Measurements from ENCODE around the gene INHBE. TPM values are rescaled to one million over a fixed set of nuclear protein-coding genes. Genes with fewer than 3 reads are reported as not detected.

The INHBE gene
- total RNA-seq, 1 experiment from 2014 or later, result 13.9 TPM

- no TSS peak for BruUV-seq (replicated peaks)
- ChIA-PET POLR2A (no interaction called here), CTCF (no interaction called here)
- intact Hi-C loops (cut with micrococcal nuclease; ENCODE audit: unreplicated experiment), result no loop called here
- no peaks in the 10 kb centered on the region for H3K36me3 Mint-ChIP-seq (ENCODE audit: insufficient read depth, unreplicated experiment)
- DNase-seq, result no peak
- H3K9me3 Mint-ChIP-seq (ENCODE audit: unreplicated experiment), result no peaks in the 10 kb centered on the region
- Histone ChIP-seq H3K4me3 (ENCODE audit: low read depth, low read length) (no peak overlapping the region), H3K27me3 (replicated peaks; ENCODE audit: control insufficient read depth, insufficient read depth, low read length) (no peaks in the 10 kb centered on the region), H3K9me3 (no peaks in the 10 kb centered on the region), H3K36me3 (ENCODE audit: control insufficient read depth, insufficient read depth, low read length) (no peaks in the 10 kb centered on the region), H3K4me1 (peaks cover 28% of the 10 kb centered on the region)
- TF ChIP-seq CTCF (IDR thresholded peaks at IDR 0.05; ENCODE audit: insufficient read depth in 1 of 2, low read depth in 1 of 2, low read length in 1 of 2, severe bottlenecking in 1 of 2, unreplicated experiment in 1 of 2), result no peak
- peaks cover 6% of the 10 kb centered on the region for H3K4me1 Mint-ChIP-seq (ENCODE audit: low read depth, unreplicated experiment)
- H3K4me3 Mint-ChIP-seq (ENCODE audit: unreplicated experiment), result no peak overlapping the region
- no peaks in the 10 kb centered on the region for H3K27me3 Mint-ChIP-seq (ENCODE audit: insufficient read depth, unreplicated experiment)
- H3K27ac Mint-ChIP-seq (ENCODE audit: unreplicated experiment), result no peak overlapping the region
These were observed 5.0 kb upstream of the INHBE start for GRCh38 chr12:57450057-57450456.

- Histone ChIP-seq H3K4me3 (ENCODE audit: low read depth, low read length) (no peak overlapping the region), H3K4me1 (peaks cover 35% of the 10 kb centered on the region), H3K36me3 (ENCODE audit: control insufficient read depth, insufficient read depth, low read length) (no peaks in the 10 kb centered on the region), H3K9me3 (no peaks in the 10 kb centered on the region), H3K27me3 (replicated peaks; ENCODE audit: control insufficient read depth, insufficient read depth, low read length) (no peaks in the 10 kb centered on the region)
- Mint-ChIP-seq H3K27me3 (ENCODE audit: insufficient read depth, unreplicated experiment) (no peaks in the 10 kb centered on the region), H3K4me3 (ENCODE audit: unreplicated experiment) (no peak overlapping the region), H3K36me3 (ENCODE audit: insufficient read depth, unreplicated experiment) (peaks cover 7% of the 10 kb centered on the region), H3K27ac (ENCODE audit: unreplicated experiment) (no peak overlapping the region), H3K4me1 (ENCODE audit: low read depth, unreplicated experiment) (peaks cover 16% of the 10 kb centered on the region), H3K9me3 (ENCODE audit: unreplicated experiment) (no peaks in the 10 kb centered on the region)
- CTCF ChIA-PET, result interaction anchor here (1.0 to 4.5 kb wide), 5 partner anchors 14 to 208 kb away, joined by 3 to 138 read pairs (median 7); no protein-coding TSS in a partner anchor
- no TSS peak for BruUV-seq (replicated peaks)
- POLR2A ChIA-PET, result no interaction called here
- intact Hi-C loops (cut with micrococcal nuclease; ENCODE audit: unreplicated experiment), result no loop called here
- no peak for DNase-seq
- no peak for TF ChIP-seq CTCF (IDR thresholded peaks at IDR 0.05; ENCODE audit: insufficient read depth in 1 of 2, low read depth in 1 of 2, low read length in 1 of 2, severe bottlenecking in 1 of 2, unreplicated experiment in 1 of 2)
These were observed 3.8 kb upstream of the INHBE start for GRCh38 chr12:57451233-57451778.

GRCh38 chr12:57452181-57452936 lies 2.7 kb upstream of the INHBE start:
- H3K27me3 ChIP-seq (replicated peaks; ENCODE audit: control insufficient read depth, insufficient read depth, low read length), result no peaks in the 10 kb centered on the region
- no peak overlapping the region for H3K4me3 Mint-ChIP-seq (ENCODE audit: unreplicated experiment)
- DNase-seq, result no peak
- H3K9me3 ChIP-seq, result no peaks in the 10 kb centered on the region
- H3K4me3 ChIP-seq (ENCODE audit: low read depth, low read length), result no peak overlapping the region
- CTCF ChIA-PET, result interaction anchor here (0.5 to 4.5 kb wide), 26 partner anchors 9 to 1623 kb away, joined by 3 to 138 read pairs (median 4); partner anchors contain the start of genes DNAJC14 and INHBC
- peaks cover 35% of the 10 kb centered on the region for H3K4me1 ChIP-seq
- no peak for TF ChIP-seq CTCF (IDR thresholded peaks at IDR 0.05; ENCODE audit: insufficient read depth in 1 of 2, low read depth in 1 of 2, low read length in 1 of 2, severe bottlenecking in 1 of 2, unreplicated experiment in 1 of 2)
- POLR2A ChIA-PET, result interaction anchor here (0.5 to 1.3 kb wide), 3 partner anchors 22 to 209 kb away, joined by 3 to 6 read pairs (median 4); no protein-coding TSS in a partner anchor
- H3K27me3 Mint-ChIP-seq (ENCODE audit: insufficient read depth, unreplicated experiment), result no peaks in the 10 kb centered on the region
- no peaks in the 10 kb centered on the region for H3K36me3 ChIP-seq (ENCODE audit: control insufficient read depth, insufficient read depth, low read length)
- no peak overlapping the region for H3K27ac Mint-ChIP-seq (ENCODE audit: unreplicated experiment)
- intact Hi-C loops (cut with micrococcal nuclease; ENCODE audit: unreplicated experiment), result no loop called here
- peaks cover 22% of the 10 kb centered on the region for H3K4me1 Mint-ChIP-seq (ENCODE audit: low read depth, unreplicated experiment)
- H3K9me3 Mint-ChIP-seq (ENCODE audit: unreplicated experiment), result no peaks in the 10 kb centered on the region
- no TSS peak for BruUV-seq (replicated peaks)
- peaks cover 7% of the 10 kb centered on the region for H3K36me3 Mint-ChIP-seq (ENCODE audit: insufficient read depth, unreplicated experiment)

All from Caco-2 (cell line).